Gastroesophageal sphincter (tissue), 3 donors: Measurements from ENCODE around the gene CENPF.

Experiments used
- CTCF ChIP-seq, 4 experiments: fragments of 200-600 bp in 2 of 4; fragments of 450-650 bp in 2 of 4; sonication (generic) in 1 of 4; IDR thresholded peaks; one replicate each; pipeline ENCODE4 v1.5.1; 2017 to 2019; ENCODE audit warnings: antibody characterized with exemption in 4 of 4, mild to moderate bottlenecking in 2 of 4, moderate library complexity in 2 of 4
- POLR2AphosphoS5 ChIP-seq: sonication (generic); formaldehyde crosslinking; IDR thresholded peaks from one replicate; pipeline ENCODE4 v1.6.1; 2017; ENCODE audit warnings: antibody characterized with exemption

GRCh38 chr1:214709241-214709640 lies 106.2 kb downstream of the CENPF start:
- TF ChIP-seq CTCF (IDR thresholded peaks at IDR 0.05), result no peak
- no peak for TF ChIP-seq POLR2AphosphoS5
